Kidney capillary endothelial cell (primary cell): ENCODE measurements around the gene CDK2AP2.
A peak's percentile ranks its signal among the peaks of the same experiment; 100 is the strongest.
"Not testable (repeated sequence)": the region's sequence is repeated elsewhere in the genome, so short reads cannot be mapped to it uniquely, and the experiment has no call there.

Source experiments
- DNase-seq: peaks from one replicate; pipeline ENCODE4 v3.0.0-alpha.2; 2018; ENCODE audit warnings: low spot score

Gene CDK2AP2

GRCh38 chr11:67523556-67524479 is 15.9 kb upstream of the CDK2AP2 start:
- DNase-seq, result no peak

DNA sequence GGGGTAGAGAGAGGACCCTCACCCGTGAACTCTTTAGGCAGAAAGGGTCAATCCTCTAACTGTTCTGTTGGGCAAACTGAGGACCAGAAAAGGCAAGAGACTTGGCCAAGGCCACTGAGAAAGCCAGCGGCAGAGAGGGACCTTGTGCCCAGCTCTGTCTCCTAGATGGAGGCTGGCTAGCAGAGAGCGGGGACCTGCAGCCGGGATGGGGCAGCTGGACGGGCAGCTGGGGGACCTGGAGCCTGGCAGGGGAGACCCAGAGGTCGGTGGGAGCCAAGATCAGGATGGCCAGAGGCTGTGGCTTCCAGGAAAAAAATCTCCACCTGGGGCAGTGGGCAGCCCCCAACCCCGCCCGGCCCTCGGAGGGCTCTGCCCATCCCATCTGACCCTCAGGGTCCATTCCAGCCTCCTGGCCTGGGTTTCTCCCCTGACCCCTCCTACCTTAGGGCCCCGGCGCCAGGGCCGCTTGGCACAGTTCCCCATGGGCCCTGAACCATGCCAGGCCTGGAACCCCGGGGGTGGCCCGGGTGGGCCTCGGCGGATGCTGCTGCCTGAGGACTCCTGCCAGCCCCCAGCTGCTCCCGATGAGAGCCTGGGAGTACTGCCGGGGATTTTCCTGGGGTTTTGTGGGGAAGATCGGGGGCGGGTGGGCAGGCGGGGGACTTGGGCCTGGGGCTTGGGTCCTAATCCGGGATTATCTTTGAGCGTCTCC is 15.0 kb upstream of the CDK2AP2 start, which contains the start of gene CABP2:
Gene CABP2, minus strand, starts transcription at position 603 of the 712 bp plus-strand sequence. Its CDS starts 120 bp downstream, at position 483.
- no peak for DNase-seq

DNA sequence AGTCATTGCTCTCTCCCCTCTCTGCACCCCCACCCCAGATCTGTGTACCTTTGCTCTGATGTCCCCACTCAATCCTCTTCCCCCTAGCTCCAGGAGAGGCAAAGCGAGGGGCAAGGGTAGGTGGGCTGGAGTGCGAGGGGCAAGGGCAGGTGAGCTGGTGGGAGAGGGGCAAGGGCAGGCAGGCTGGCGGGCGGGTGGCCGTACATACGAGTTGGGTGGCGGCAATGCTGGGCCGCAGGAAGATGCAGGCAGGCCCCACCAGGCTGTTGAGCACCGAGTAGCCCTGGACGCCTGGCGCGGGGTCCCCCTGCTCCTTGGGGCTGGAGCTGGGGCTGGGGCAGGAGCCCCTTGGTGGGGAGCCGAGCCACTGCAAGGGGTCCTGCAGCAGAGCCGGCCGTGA is 14.4 kb upstream of the CDK2AP2 start:
- no peak for DNase-seq

DNA sequence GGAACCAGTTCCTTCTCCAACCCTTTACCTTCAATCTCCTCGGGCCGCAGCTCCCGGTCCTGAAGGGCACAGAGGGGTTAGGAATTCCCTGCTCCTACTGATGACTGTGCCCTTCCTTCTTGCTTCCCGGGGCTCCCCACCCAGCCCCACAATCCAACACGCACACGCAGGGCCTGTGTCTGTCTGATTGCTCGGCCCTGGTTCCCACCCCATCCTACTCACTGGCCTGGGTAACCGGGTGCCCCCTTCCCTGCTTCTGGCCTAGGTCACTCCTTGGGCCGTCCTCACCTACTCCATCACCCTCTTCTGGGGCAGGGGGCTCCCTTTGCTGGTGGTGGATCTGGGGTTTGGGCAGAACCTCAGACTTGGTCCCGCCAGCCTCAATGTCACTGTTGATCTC is 14.0 kb upstream of the CDK2AP2 start:
- no peak for DNase-seq

GRCh38 chr11:67520856-67521824 is 13.2 kb upstream of the CDK2AP2 start:
- DNase-seq, result no peak

DNA sequence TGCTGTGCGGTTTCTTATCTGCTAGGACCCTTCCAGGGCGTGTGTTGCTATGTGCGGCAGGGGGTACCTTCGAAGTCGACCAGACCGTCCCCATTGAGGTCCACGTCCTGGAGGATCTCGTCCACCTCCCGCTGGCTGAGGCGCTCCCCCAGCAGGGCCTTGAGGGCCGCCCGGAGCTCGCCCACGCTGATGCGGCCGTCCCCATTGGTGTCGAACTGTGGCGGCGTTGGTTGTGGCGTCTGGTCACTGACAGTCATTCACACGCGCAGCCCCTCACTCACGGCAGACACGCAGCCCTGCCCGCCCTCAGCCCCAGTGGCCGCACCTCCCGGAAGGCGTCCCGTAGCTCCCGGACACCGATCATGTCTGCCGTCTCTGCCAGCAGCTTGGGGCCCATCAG is 11.8 kb upstream of the CDK2AP2 start:
- no peak for DNase-seq

GRCh38 chr11:67517784-67518552 is 10.0 kb upstream of the CDK2AP2 start:
- DNase-seq, result no peak

DNA sequence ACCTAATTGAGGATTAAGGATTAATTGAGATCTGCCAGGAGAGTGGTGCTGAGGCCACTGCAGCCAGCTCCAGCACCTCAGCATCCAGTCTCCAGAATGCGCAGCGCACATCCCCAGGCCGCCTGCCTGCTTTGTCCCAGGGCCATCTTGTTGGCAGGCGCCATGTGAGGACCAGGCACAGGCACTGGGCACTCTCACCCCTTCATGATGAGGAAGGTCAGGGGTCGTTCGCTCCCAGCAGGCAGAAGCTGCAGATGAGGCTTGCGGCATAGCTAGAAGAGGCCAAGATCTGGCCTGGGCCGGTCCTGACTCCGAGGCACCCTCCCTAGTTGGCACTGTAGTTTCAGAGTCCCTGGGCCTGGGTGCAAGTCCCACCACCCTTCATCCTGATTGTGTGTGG is 8.8 kb upstream of the CDK2AP2 start:
- no peak for DNase-seq

DNA sequence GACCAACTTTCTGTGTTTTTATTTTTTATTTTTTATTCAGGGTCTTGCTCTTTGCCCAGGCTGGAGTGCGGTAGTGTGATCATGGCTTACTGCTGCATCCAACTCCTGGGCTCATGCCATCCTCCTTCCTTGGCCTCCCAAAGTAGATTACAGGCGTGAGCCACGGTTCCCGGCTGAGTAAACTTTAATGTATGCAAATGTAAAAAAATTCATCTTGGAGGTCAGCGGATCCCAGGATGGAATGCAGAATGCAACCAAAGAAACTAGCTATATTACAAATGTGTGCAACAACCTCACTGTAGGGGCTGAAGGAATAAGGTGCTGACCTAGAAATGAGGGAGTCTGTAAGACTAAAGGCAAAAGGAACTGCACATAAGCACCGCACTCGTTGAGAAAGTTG is 6.2 kb upstream of the CDK2AP2 start:
- no peak for DNase-seq

- DNase-seq, result not testable (repeated sequence)
Measured at GRCh38 chr11:67511558-67511957, 3.6 kb upstream of the CDK2AP2 start.

GRCh38 chr11:67510023-67510345 is 2.0 kb upstream of the CDK2AP2 start:
- no peak for DNase-seq

- DNase-seq, result peak; percentile 95
Measured at GRCh38 chr11:67508486-67509121, 642 bp upstream of the CDK2AP2 start.

DNA sequence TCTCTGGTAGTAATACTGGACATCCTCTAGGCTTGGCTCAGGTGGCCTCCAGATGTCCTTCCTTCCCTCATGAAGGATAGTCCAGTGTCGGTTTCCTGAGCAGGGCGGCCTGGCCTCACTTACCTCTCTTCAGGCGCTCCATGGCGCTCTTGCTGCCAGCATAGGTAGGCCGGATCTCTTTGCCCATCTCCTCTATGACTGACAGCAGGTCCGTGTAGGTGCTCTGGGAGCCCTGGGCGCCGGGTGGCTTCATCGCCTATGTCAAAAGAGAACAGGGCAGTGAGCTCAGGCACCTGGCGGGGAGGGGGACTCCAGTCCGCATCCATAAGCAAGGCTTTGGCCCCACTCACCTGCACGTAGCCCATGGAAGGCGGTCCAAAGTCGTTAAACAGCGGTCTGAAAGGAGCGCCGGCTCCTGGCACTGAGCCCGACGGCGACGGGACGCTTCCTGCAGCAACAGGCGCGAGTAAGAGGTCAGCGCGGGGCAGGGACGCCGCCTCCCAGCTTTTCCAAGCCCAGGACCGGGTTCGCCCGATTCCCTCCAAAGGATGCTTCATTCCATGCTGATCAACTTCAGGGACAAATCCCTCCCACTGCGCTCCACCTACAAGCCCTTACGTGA is 609 bp downstream of the CDK2AP2 start:
- DNase-seq, result no peak

DNA sequence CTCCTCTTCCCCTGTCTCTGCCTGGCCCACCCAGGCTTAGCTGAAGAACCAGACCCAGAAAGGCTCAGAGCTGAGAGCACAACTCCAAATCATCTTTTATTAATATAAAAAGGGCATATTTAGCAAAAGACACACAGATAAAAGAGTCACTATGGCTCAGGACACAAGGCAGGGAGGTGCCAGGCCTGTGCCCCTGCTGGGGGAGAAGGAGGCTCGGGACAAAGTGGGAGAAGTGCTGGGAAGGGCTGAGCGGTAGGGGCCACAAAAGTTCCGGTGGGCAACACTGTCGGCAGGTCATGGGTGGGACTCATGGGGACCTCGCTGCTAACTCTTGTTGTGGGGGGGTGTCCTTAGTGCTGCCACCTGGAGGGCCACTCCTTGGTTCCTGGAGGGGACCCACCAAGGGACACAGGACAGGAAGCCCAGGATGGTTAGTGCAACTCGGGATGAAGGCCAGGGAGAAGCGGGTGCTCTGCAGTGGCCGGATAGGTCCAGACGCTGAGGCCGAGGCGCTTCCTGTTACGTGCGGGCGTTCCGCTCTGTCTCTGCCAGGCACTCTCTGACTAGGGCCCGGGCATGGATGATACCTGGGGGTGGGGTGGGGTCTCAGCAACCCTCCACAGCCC is 1.4 kb downstream of the CDK2AP2 start:
- no peak for DNase-seq

GRCh38 chr11:67505605-67506396 is 2.2 kb downstream of the CDK2AP2 start:
- peak; percentile 91 for DNase-seq

DNA sequence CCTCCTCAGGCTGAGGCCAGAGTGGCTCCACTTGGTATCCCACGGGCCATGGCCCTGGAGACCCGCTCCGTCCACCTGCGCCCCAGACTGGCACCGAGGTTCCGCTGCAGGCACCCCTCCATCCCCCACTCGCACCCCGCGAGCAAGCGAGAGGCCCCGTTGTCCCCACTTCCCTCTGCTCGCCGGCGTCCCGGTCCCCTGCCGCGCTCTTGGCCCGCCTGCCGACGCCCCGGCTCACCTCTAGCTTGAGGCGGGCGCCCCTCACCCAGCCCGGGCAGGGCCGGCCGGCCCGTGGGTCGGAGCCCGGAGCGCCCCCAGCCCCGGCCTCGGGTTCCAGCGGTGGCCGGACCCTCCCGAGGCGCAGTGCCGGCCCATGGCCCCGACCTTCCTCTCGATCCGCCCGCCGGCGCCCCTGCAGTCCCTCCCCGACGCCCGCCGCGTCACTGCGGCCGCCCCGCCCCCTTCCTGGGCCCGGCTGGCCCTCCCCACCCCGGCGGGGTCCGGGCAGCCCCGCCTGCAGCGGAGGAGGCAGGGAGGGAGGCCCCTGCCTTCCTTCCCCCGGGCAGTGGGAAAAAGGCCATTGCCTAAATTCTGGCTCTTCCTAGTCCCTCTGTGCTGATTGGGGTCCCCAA is 2.9 kb downstream of the CDK2AP2 start, which contains the start of gene PITPNM1:
Gene PITPNM1, minus strand, starts transcription at position 414 of the 632 bp plus-strand sequence. CDS start 1,183 bp downstream, outside the sequence.
- DNase-seq, result no peak

- DNase-seq, result no peak
Measured at GRCh38 chr11:67504005-67504949, 3.7 kb downstream of the CDK2AP2 start.
